ENCODE data around the gene WASHC4.

The WASHC4 gene

DNA sequence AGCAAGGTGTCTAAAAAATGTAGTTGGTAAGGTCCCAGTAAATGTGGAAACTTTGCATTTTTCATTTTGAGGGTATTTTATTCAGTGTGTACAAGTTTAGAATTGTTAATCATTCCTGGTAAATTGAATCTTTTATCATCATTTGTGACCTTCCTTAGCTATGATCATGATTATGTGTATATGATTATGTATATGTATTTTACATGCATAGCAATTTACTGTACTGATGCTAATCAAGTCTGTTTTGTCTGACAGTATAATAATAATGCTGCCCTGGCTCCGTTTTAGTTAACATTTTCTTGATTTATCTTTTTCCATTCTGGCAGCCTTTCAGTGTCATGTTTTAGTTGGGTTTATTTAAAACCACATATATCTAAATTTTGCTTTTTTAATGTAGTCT, 9.4 kb downstream of the WASHC4 start:
- Histone ChIP-seq H2AFZ (ENCODE audit: low read depth, low read length) (no peak overlapping the region), H3K36me3 (ENCODE audit: insufficient read depth, low read length) (peaks cover 68% of the 10 kb centered on the region), H3K9me3 (ENCODE audit: insufficient read depth, low read length, severe bottlenecking) (no peaks in the 10 kb centered on the region), H3K4me1 (ENCODE audit: insufficient read depth, low read length) (no peaks in the 10 kb centered on the region), H4K20me1 (ENCODE audit: insufficient read depth, low read length) (no peaks in the 10 kb centered on the region), H3K4me2 (ENCODE audit: insufficient read depth, low read length) (no peak overlapping the region), H3K79me2 (ENCODE audit: insufficient read depth, low read length) (peaks cover 27% of the 10 kb centered on the region), H3K9ac (ENCODE audit: low read depth, low read length) (no peak overlapping the region), H3K4me3 (ENCODE audit: low read depth in 1 of 2, low read length in 2 of 2) (no peak overlapping the region), H3K27me3 (ENCODE audit: insufficient read depth, low read length, poor library complexity) (no peaks in the 10 kb centered on the region), H3K27ac (ENCODE audit: low read length) (no peak overlapping the region)
- TF ChIP-seq EZH2 (IDR thresholded peaks at IDR 0.05; ENCODE audit: borderline replicate concordance, low read depth, low read length, severe bottlenecking) = no peak
- TF ChIP-seq, protein P1, sequence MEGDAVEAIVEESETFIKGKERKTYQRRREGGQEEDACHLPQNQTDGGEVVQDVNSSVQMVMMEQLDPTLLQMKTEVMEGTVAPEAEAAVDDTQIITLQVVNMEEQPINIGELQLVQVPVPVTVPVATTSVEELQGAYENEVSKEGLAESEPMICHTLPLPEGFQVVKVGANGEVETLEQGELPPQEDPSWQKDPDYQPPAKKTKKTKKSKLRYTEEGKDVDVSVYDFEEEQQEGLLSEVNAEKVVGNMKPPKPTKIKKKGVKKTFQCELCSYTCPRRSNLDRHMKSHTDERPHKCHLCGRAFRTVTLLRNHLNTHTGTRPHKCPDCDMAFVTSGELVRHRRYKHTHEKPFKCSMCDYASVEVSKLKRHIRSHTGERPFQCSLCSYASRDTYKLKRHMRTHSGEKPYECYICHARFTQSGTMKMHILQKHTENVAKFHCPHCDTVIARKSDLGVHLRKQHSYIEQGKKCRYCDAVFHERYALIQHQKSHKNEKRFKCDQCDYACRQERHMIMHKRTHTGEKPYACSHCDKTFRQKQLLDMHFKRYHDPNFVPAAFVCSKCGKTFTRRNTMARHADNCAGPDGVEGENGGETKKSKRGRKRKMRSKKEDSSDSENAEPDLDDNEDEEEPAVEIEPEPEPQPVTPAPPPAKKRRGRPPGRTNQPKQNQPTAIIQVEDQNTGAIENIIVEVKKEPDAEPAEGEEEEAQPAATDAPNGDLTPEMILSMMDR (IDR thresholded peaks at IDR 0.05; ENCODE audit: borderline replicate concordance, extremely low read depth, low read length, poor library complexity, severe bottlenecking) = no peak
- DNase-seq (no peak), ATAC-seq (ENCODE audit: insufficient read depth, low read depth) (no peak)

- Histone ChIP-seq H3K27me3 (ENCODE audit: insufficient read depth, low read length, poor library complexity) (no peaks in the 10 kb centered on the region), H2AFZ (ENCODE audit: low read depth, low read length) (no peak overlapping the region), H4K20me1 (ENCODE audit: insufficient read depth, low read length) (no peaks in the 10 kb centered on the region), H3K36me3 (ENCODE audit: insufficient read depth, low read length) (peaks cover 82% of the 10 kb centered on the region), H3K4me3 (ENCODE audit: low read depth in 1 of 2, low read length in 2 of 2) (no peak overlapping the region), H3K4me2 (ENCODE audit: insufficient read depth, low read length) (no peak overlapping the region), H3K79me2 (ENCODE audit: insufficient read depth, low read length) (no peaks in the 10 kb centered on the region), H3K27ac (ENCODE audit: low read length) (no peak overlapping the region), H3K9me3 (ENCODE audit: insufficient read depth, low read length, severe bottlenecking) (no peaks in the 10 kb centered on the region), H3K9ac (ENCODE audit: low read depth, low read length) (no peak overlapping the region), H3K4me1 (ENCODE audit: insufficient read depth, low read length) (no peaks in the 10 kb centered on the region)
- DNase-seq (no peak), ATAC-seq (ENCODE audit: insufficient read depth, low read depth) (no peak)
- TF ChIP-seq, protein P1 (IDR thresholded peaks at IDR 0.05; ENCODE audit: borderline replicate concordance, extremely low read depth, low read length, poor library complexity, severe bottlenecking) = no peak
- no peak for TF ChIP-seq EZH2 (IDR thresholded peaks at IDR 0.05; ENCODE audit: borderline replicate concordance, low read depth, low read length, severe bottlenecking)
Measured at GRCh38 chr12:105120551-105120950, 13.0 kb downstream of the WASHC4 start.

DNA sequence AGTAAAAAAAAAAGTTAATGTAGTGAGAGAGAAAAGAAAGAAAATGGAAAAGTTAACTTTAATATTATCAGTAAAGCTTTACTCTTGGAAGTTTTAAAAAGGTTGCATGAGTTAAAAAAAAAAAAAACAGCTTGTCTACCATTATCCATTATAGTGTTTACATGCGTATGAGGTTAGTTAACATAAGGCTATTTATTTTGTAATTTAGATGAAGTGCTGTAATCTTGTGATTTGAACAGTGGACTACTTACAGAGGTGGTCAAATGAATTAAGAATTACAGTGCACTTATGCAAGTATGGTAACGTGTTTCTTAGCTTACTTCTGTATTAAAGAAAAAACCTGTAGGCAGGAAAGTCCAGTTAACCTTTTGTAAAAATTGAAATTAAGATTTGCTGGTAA, 30.7 kb downstream of the WASHC4 start:
- Histone ChIP-seq H3K9ac (ENCODE audit: low read depth, low read length) (no peak overlapping the region), H4K20me1 (ENCODE audit: insufficient read depth, low read length) (no peaks in the 10 kb centered on the region), H3K79me2 (ENCODE audit: insufficient read depth, low read length) (no peaks in the 10 kb centered on the region), H3K36me3 (ENCODE audit: insufficient read depth, low read length) (peaks cover 65% of the 10 kb centered on the region), H2AFZ (ENCODE audit: low read depth, low read length) (no peak overlapping the region), H3K4me2 (ENCODE audit: insufficient read depth, low read length) (no peak overlapping the region), H3K27ac (ENCODE audit: low read length) (no peak overlapping the region), H3K4me3 (ENCODE audit: low read depth in 1 of 2, low read length in 2 of 2) (no peak overlapping the region), H3K4me1 (ENCODE audit: insufficient read depth, low read length) (no peaks in the 10 kb centered on the region), H3K9me3 (ENCODE audit: insufficient read depth, low read length, severe bottlenecking) (no peaks in the 10 kb centered on the region), H3K27me3 (ENCODE audit: insufficient read depth, low read length, poor library complexity) (no peaks in the 10 kb centered on the region)
- no peak for DNase-seq
- no peak for ATAC-seq (ENCODE audit: insufficient read depth, low read depth)
- no peak for TF ChIP-seq EZH2 (IDR thresholded peaks at IDR 0.05; ENCODE audit: borderline replicate concordance, low read depth, low read length, severe bottlenecking)
- TF ChIP-seq, protein P1 (IDR thresholded peaks at IDR 0.05; ENCODE audit: borderline replicate concordance, extremely low read depth, low read length, poor library complexity, severe bottlenecking) = no peak
